ENCODE results near the gene RCOR1.

Gene RCOR1

GRCh38 chr14:102776761-102777710, 184.6 kb downstream of the RCOR1 start, which contains the start of gene TRAF3:
TSS of gene TRAF3 (plus strand) at chr14:102777449. CDS start at chr14:102870202, 92,753 bp downstream.
- DNase-seq (ENCODE audit: low spot score), result peak; percentile 89

GRCh38 chr14:102777711-102778337, 185.4 kb downstream of the RCOR1 start:
- DNase-seq (ENCODE audit: low spot score), result no peak

- DNase-seq (ENCODE audit: low spot score), result no peak
Measured at GRCh38 chr14:102778338-102779083, 186.1 kb downstream of the RCOR1 start.

GRCh38 chr14:102779084-102779462, 186.6 kb downstream of the RCOR1 start:
- no peak for DNase-seq (ENCODE audit: low spot score)

GRCh38 chr14:102779574-102780315, 187.3 kb downstream of the RCOR1 start:
- DNase-seq (ENCODE audit: low spot score), result no peak

Data from CD4-positive, alpha-beta T cell treated with Interleukin-2 at 100 ng/mL for 4 hours (primary cell).